NCI-H2196 (cell line): ENCODE results near the gene LIF.

Experiments used
- DNase-seq: peaks from one replicate; lab custom pipeline; 2025; ENCODE audit not compliant: unreplicated experiment; lab: John Stamatoyannopoulos, UW

LIF gene

DNA sequence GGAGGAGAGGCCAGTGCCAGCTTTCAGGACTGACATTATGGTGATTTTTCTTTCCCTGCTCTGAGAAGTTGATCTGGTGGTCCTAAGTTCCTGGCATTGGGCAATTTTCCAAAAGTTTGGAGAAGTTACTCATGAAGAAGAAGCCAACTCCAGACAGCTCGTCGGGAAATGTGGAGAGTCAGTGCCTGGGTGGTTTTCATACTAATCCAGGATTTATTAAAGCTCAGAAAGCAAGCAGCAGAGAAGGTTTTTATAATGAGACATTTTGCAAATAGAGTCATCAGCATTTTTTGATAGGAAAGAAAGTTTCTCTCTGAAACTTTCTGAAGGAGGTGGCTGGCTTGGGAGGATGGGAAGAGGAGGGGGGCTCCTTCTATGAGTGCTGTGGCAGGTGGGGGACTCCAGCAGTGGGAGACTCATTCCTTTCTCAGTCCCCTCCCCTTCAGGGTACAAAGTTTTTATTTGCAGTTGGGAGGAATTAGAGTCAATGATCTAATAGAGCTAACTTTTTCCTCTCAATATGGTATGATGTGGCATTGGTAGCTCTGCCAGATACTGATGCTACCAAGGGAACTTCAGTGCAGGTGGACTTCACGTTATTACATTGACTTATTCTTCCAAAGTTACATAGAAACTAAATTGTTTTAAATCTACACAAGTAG lies 55.4 kb downstream of the LIF start:
- DNase-seq: no peak

DNA sequence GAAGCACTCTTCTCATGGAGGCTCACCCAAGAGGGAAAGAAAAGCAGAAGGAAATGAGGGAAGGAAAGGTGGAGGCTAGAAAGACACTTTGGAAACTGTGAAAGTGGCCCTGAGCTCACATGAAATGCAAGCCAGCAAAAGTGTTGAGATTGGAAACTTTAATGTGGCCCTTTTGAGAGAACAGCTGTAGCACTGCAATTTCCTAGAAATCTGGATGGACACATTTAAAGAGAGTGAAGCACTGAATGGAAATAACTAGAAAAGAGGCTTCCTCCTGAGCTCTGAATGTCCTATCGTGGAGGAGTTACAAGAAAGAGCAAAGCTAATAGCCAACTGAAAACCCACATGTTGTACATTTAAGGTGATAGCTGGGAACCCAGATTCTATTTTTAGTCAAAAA lies 56.0 kb downstream of the LIF start:
- no peak for DNase-seq
